ENCODE data around the gene PSMC1.
"Not testable (repeated sequence)": the region's sequence is repeated elsewhere in the genome, so short reads cannot be mapped to it uniquely, and the experiment has no call there.

PSMC1 gene

GRCh38 chr14:90256354-90257131 lies at the start of gene PSMC1:
Gene PSMC1 (plus strand): TSS chr14:90256553. CDS start chr14:90256598, 45 bp downstream.
- peak; percentile 92 for DNase-seq (ENCODE audit: low spot score)

GRCh38 chr14:90213099-90213748 lies 43.1 kb upstream of the PSMC1 start:
- no peak for DNase-seq (ENCODE audit: low spot score)

- no peak for DNase-seq (ENCODE audit: low spot score)
These were observed 27.9 kb upstream of the PSMC1 start for GRCh38 chr14:90228478-90228877.

- DNase-seq (ENCODE audit: low spot score), result not testable (repeated sequence)
These were observed 26.4 kb upstream of the PSMC1 start for GRCh38 chr14:90229942-90230341.

GRCh38 chr14:90235179-90235976 lies 21.0 kb upstream of the PSMC1 start:
- peak; percentile 58 for DNase-seq (ENCODE audit: low spot score)

- DNase-seq (ENCODE audit: low spot score), result no peak
These were observed 17.2 kb upstream of the PSMC1 start for GRCh38 chr14:90239139-90239538.

GRCh38 chr14:90242444-90242843 lies 13.9 kb upstream of the PSMC1 start:
- DNase-seq (ENCODE audit: low spot score), result no peak

- DNase-seq (ENCODE audit: low spot score), result no peak
These were observed 9.4 kb upstream of the PSMC1 start for GRCh38 chr14:90246936-90247335.

- DNase-seq (ENCODE audit: low spot score), result not testable (repeated sequence)
These were observed 8.9 kb upstream of the PSMC1 start for GRCh38 chr14:90247441-90247840.

GRCh38 chr14:90248594-90248993 lies 7.8 kb upstream of the PSMC1 start:
- no peak for DNase-seq (ENCODE audit: low spot score)

GRCh38 chr14:90253826-90254225 lies 2.5 kb upstream of the PSMC1 start:
- no peak for DNase-seq (ENCODE audit: low spot score)

- DNase-seq (ENCODE audit: low spot score), result no peak
These were observed 482 bp upstream of the PSMC1 start for GRCh38 chr14:90255871-90256270.

- no peak for DNase-seq (ENCODE audit: low spot score)
These were observed 7.5 kb downstream of the PSMC1 start for GRCh38 chr14:90263748-90264449.

- no peak for DNase-seq (ENCODE audit: low spot score)
These were observed 10.2 kb downstream of the PSMC1 start for GRCh38 chr14:90266441-90267154.

- DNase-seq (ENCODE audit: low spot score), result no peak
These were observed 12.1 kb downstream of the PSMC1 start for GRCh38 chr14:90268420-90268819.

GRCh38 chr14:90272523-90272922 lies 16.2 kb downstream of the PSMC1 start:
- no peak for DNase-seq (ENCODE audit: low spot score)

GRCh38 chr14:90273532-90273931 lies 17.2 kb downstream of the PSMC1 start:
- no peak for DNase-seq (ENCODE audit: low spot score)

GRCh38 chr14:90274019-90274418 lies 17.7 kb downstream of the PSMC1 start:
- no peak for DNase-seq (ENCODE audit: low spot score)

GRCh38 chr14:90274808-90275457 lies 18.6 kb downstream of the PSMC1 start:
- DNase-seq (ENCODE audit: low spot score), result peak; percentile 11

GRCh38 chr14:90275458-90275814 lies 19.1 kb downstream of the PSMC1 start:
- DNase-seq (ENCODE audit: low spot score), result no peak

- DNase-seq (ENCODE audit: low spot score), result no peak
These were observed 19.5 kb downstream of the PSMC1 start for GRCh38 chr14:90275820-90276219.
